Gastroesophageal sphincter (tissue), 4 donors: ENCODE results near the gene CCDC88A. TPM values are rescaled to one million over a fixed set of nuclear protein-coding genes. Genes with fewer than 3 reads are reported as not detected.
"Not testable (repeated sequence)": the region's sequence is repeated elsewhere in the genome, so short reads cannot be mapped to it uniquely, and the experiment has no call there.

Source experiments
- ATAC-seq: fragments of 150-250 bp; one replicate; pipeline ENCODE4 v1.9.1; 2016; ENCODE audit warnings: mild to moderate bottlenecking, moderate library complexity
- H3K27ac ChIP-seq, 4 donors: fragments of 200-600 bp; sonication (generic) in 3 of 4; 1 replicate in 3 of 4; 2 replicates in 1 of 4; pipeline ENCODE4 v1.5.1; 2016 to 2019
- H3K27me3 ChIP-seq: fragments of 200-600 bp; sonication (generic); one replicate; pipeline ENCODE4 v1.5.1; 2019
- H3K36me3 ChIP-seq, 2 donors: fragments of 200-600 bp; sonication (generic); one replicate each; pipeline ENCODE4 v1.5.1; 2019; ENCODE audit warnings: control low read depth in 1 of 2
- H3K4me1 ChIP-seq, 3 donors: fragments of 200-600 bp; sonication (generic); 1 replicate in 2 of 3; 2 replicates in 1 of 3; pipeline ENCODE4 v1.5.1; 2016 to 2019; ENCODE audit warnings: control low read depth in 2 of 3
- H3K4me3 ChIP-seq, 2 donors: fragments of 200-600 bp; sonication (generic); one replicate each; pipeline ENCODE4 v1.5.1; 2019; ENCODE audit warnings: mild to moderate bottlenecking in 1 of 2, moderate library complexity in 1 of 2
- H3K9me3 ChIP-seq, 3 donors: fragments of 200-600 bp; sonication (generic); one replicate each; pipeline ENCODE4 v1.5.1; 2017 to 2019; ENCODE audit warnings: control low read depth in 2 of 3
- CTCF ChIP-seq, 4 experiments: fragments of 200-600 bp in 2 of 4; fragments of 450-650 bp in 2 of 4; sonication (generic) in 1 of 4; IDR thresholded peaks; one replicate each; pipeline ENCODE4 v1.5.1; 2017 to 2019; ENCODE audit warnings: antibody characterized with exemption in 4 of 4, mild to moderate bottlenecking in 2 of 4, moderate library complexity in 2 of 4
- EP300 ChIP-seq: sonication (generic); formaldehyde crosslinking; IDR thresholded peaks from one replicate; pipeline ENCODE4 v1.6.1; 2017; ENCODE audit warnings: antibody characterized with exemption, mild to moderate bottlenecking
- POLR2A ChIP-seq, 2 donors: fragments of 450-650 bp; IDR thresholded peaks; one replicate each; pipeline ENCODE4 v1.6.1; 2017; ENCODE audit warnings: antibody characterized with exemption in 2 of 2, mild to moderate bottlenecking in 2 of 2, moderate library complexity in 1 of 2
- POLR2AphosphoS5 ChIP-seq: sonication (generic); formaldehyde crosslinking; IDR thresholded peaks from one replicate; pipeline ENCODE4 v1.6.1; 2017; ENCODE audit warnings: antibody characterized with exemption
- WGBS, 2 donors: methylation state at CpG; one replicate each; pipeline ENCODE4 v1.1.5; 2018; ENCODE audit warnings: low coverage in 1 of 2; 5-methylcytosine and 5-hydroxymethylcytosine counted together
- total RNA-seq, 4 donors: library from RNA; depleted of rRNA; stranded (reverse); fragments of >200 nt; gene quantifications; one replicate each; pipeline ENCODE4 v1.1.0, GENCODE V29; 2016

CCDC88A gene
- total RNA-seq, 4 donors from 2014 or later: 42.5 to 63.5 (median 54.3) TPM

- Histone ChIP-seq H3K27ac (no peak overlapping the region), H3K4me3 (no peak overlapping the region), H3K4me1 (no peaks in the 10 kb centered on the region), H3K9me3 (peaks cover 0 to 6% (median 0%) of the 10 kb centered on the region in 3 donors), H3K27me3 (no peaks in the 10 kb centered on the region), H3K36me3 (no peaks in the 10 kb centered on the region)
- WGBS, 2 donors: 85 to 86% methylated on average over 3 of the region's 3 CpGs
- no peak for ATAC-seq
- no peak for TF ChIP-seq POLR2A (IDR thresholded peaks at IDR 0.05)
- TF ChIP-seq CTCF (IDR thresholded peaks at IDR 0.05): no peak
- TF ChIP-seq EP300: no peak
- no peak for TF ChIP-seq POLR2AphosphoS5
These were observed 39.6 kb upstream of the CCDC88A start for GRCh38 chr2:55459279-55459678.

- Histone ChIP-seq H3K4me3 (no peak overlapping the region), H3K27ac (no peak overlapping the region), H3K36me3 (no peaks in the 10 kb centered on the region), H3K9me3 (no peaks in the 10 kb centered on the region), H3K4me1 (no peaks in the 10 kb centered on the region), H3K27me3 (no peaks in the 10 kb centered on the region)
- no peak for TF ChIP-seq CTCF (IDR thresholded peaks at IDR 0.05)
- TF ChIP-seq POLR2AphosphoS5: no peak
- no peak for TF ChIP-seq POLR2A (IDR thresholded peaks at IDR 0.05)
- TF ChIP-seq EP300: no peak
- WGBS, 2 donors: 90 to 95% methylated on average over 4 to 5 of the region's 5 CpGs
- ATAC-seq: no peak
These were observed 34.5 kb upstream of the CCDC88A start for GRCh38 chr2:55454121-55454520.

GRCh38 chr2:55452879-55453278 is 33.2 kb upstream of the CCDC88A start:
- H3K27ac ChIP-seq: no peak overlapping the region
- H3K4me3 ChIP-seq: no peak overlapping the region
- no peaks in the 10 kb centered on the region for H3K27me3 ChIP-seq
- no peaks in the 10 kb centered on the region for H3K9me3 ChIP-seq
- no peak for ATAC-seq
- H3K36me3 ChIP-seq: no peaks in the 10 kb centered on the region
- no peaks in the 10 kb centered on the region for H3K4me1 ChIP-seq
- TF ChIP-seq POLR2AphosphoS5 (no peak), POLR2A (IDR thresholded peaks at IDR 0.05) (no peak), CTCF (IDR thresholded peaks at IDR 0.05) (no peak), EP300 (no peak)
- WGBS, 2 donors: 82 to 86% methylated on average over 2 of the region's 2 CpGs

- TF ChIP-seq POLR2AphosphoS5 (no peak), CTCF (IDR thresholded peaks at IDR 0.05) (no peak), POLR2A (IDR thresholded peaks at IDR 0.05) (no peak), EP300 (no peak)
- Histone ChIP-seq H3K4me3 (no peak overlapping the region), H3K27ac (no peak overlapping the region), H3K4me1 (no peaks in the 10 kb centered on the region), H3K27me3 (no peaks in the 10 kb centered on the region), H3K9me3 (no peaks in the 10 kb centered on the region), H3K36me3 (no peaks in the 10 kb centered on the region)
- 70 to 85% methylated on average over 2 of the region's 2 CpGs for WGBS, 2 donors
- no peak for ATAC-seq
These were observed 32.0 kb upstream of the CCDC88A start for GRCh38 chr2:55451699-55452098.

- ATAC-seq: not testable (repeated sequence)
These were observed 30.4 kb upstream of the CCDC88A start for GRCh38 chr2:55450014-55450413.

GRCh38 chr2:55442045-55442760 is 22.5 kb upstream of the CCDC88A start:
- H3K27ac ChIP-seq, H3K27me3 ChIP-seq, H3K4me3 ChIP-seq, H3K4me1 ChIP-seq, H3K9me3 ChIP-seq, ATAC-seq, H3K36me3 ChIP-seq: not testable (repeated sequence)
- 93% methylated on average over 21 of the region's 29 CpGs; no CpG with 5 or more reads in 1 of the 2 donors for WGBS, 2 donors

More at GRCh38 chr2:55450014-55450413, 30.4 kb upstream of the CCDC88A start:
- H3K4me3 ChIP-seq, H3K4me1 ChIP-seq, H3K27ac ChIP-seq, H3K9me3 ChIP-seq, H3K36me3 ChIP-seq, H3K27me3 ChIP-seq: not testable (repeated sequence)
- 100% methylated on average over 3 of the region's 3 CpGs; no CpG with 5 or more reads in 1 of the 2 donors for WGBS, 2 donors
